OCI-LY3 (cell line): Measurements from ENCODE around the gene PTPRN2.

ENCODE experiments used
- H2AFZ ChIP-seq: fragments of 200-600, 300-600 bp; shearing (Covaris generic); 2 replicates; pipeline ENCODE4 v1.6.0; 2014; ENCODE audit warnings: antibody characterized with exemption, low read depth, low read length
- H3K27ac ChIP-seq: fragments of 200-600, 300-600 bp; sonication (generic); 2 replicates; pipeline ENCODE4 v1.5.1; 2014; ENCODE audit warnings: mild to moderate bottlenecking, low read length, moderate library complexity, mixed read lengths
- H3K27me3 ChIP-seq: fragments of 200-600, 300-600 bp; sonication (generic); 2 replicates; pipeline ENCODE4 v1.6.1; 2014; ENCODE audit warnings: low read depth, low read length, mixed read lengths
- H3K36me3 ChIP-seq: fragments of 200-600, 300-600 bp; sonication (generic); replicated peaks from 2 replicates; pipeline ENCODE3; 2014; ENCODE audit warnings: low read depth, low read length, mixed read lengths
- H3K4me1 ChIP-seq: fragments of 300-600, 200-600 bp; sonication (generic); 2 replicates; pipeline ENCODE4 v1.6.1; 2014; ENCODE audit warnings: low read length, mixed read lengths
- H3K4me2 ChIP-seq: fragments of 200-600, 300-600 bp; sonication (generic); 2 replicates; pipeline ENCODE4 v1.6.1; 2014; ENCODE audit warnings: low read length, mixed read lengths
- H3K4me3 ChIP-seq: fragments of 300-600, 200-600 bp; sonication (generic); 2 replicates; pipeline ENCODE4 v1.5.1; 2014; ENCODE audit warnings: antibody characterized with exemption, mild to moderate bottlenecking, low read length, moderate library complexity
- H3K79me2 ChIP-seq: fragments of 300-600, 200-600 bp; shearing (Covaris generic); 2 replicates; pipeline ENCODE4 v1.6.1; 2014; ENCODE audit warnings: mild to moderate bottlenecking, low read length, mixed read lengths
- H3K9ac ChIP-seq: fragments of 300-600, 200-600 bp; shearing (Covaris generic); 2 replicates; pipeline ENCODE4 v1.6.0; 2014; ENCODE audit warnings: mild to moderate bottlenecking, low read length, moderate library complexity
- H3K9me3 ChIP-seq: fragments of 200-600, 300-600 bp; shearing (Covaris generic); 2 replicates; pipeline ENCODE4 v1.6.1; 2014; ENCODE audit warnings: low read length, mixed read lengths; ENCODE audit not compliant: insufficient read depth
- H4K20me1 ChIP-seq: fragments of 200-600, 300-600 bp; sonication (generic); 2 replicates; pipeline ENCODE4 v1.6.1; 2016; ENCODE audit warnings: low read length, mixed read lengths; ENCODE audit not compliant: insufficient read depth
- EZH2phosphoT487 ChIP-seq: fragments of 200-600 bp; shearing (Covaris generic); IDR thresholded peaks from 2 replicates; pipeline ENCODE4 v1.6.1; 2018; ENCODE audit warnings: antibody characterized with exemption, mixed run types, low read depth
- TF ChIP-seq, protein P1 (sequence below): fragments of 200-600, 300-600 bp; sonication (generic); IDR thresholded peaks from 2 replicates; pipeline ENCODE4 v1.5.1; 2014; ENCODE audit warnings: antibody characterized with exemption, low read length, low read depth

The PTPRN2 gene

DNA sequence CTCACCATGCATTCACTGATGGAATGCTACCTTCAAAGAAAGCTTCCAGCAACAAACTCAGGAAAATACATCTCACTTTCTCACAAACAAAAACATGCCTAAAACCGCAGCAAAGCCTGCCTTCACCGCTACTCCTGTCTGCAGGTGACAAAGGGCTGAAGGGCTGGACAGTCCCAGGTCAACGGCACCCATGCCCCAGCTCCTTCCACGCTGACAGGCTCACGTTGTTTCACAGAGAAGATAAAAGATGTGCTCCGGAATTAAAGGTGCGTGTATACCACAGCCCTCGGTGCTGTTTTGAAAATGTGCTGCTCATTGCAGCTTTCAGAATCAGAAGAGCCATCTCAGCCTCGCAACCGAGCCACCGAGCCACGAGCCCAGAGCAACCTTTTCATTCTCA is 445.0 kb downstream of the PTPRN2 start:
- Histone ChIP-seq H3K9ac (no peak overlapping the region), H3K4me3 (no peak overlapping the region), H3K27ac (no peak overlapping the region), H3K36me3 (no peaks in the 10 kb centered on the region), H3K4me2 (no peak overlapping the region), H3K79me2 (no peaks in the 10 kb centered on the region), H3K27me3 (no peaks in the 10 kb centered on the region), H3K9me3 (peaks cover 5% of the 10 kb centered on the region; the same call in 1 of the 2 replicates), H2AFZ (no peak overlapping the region), H4K20me1 (no peaks in the 10 kb centered on the region), H3K4me1 (no peaks in the 10 kb centered on the region)
- TF ChIP-seq EZH2phosphoT487: no peak
- TF ChIP-seq, protein P1, sequence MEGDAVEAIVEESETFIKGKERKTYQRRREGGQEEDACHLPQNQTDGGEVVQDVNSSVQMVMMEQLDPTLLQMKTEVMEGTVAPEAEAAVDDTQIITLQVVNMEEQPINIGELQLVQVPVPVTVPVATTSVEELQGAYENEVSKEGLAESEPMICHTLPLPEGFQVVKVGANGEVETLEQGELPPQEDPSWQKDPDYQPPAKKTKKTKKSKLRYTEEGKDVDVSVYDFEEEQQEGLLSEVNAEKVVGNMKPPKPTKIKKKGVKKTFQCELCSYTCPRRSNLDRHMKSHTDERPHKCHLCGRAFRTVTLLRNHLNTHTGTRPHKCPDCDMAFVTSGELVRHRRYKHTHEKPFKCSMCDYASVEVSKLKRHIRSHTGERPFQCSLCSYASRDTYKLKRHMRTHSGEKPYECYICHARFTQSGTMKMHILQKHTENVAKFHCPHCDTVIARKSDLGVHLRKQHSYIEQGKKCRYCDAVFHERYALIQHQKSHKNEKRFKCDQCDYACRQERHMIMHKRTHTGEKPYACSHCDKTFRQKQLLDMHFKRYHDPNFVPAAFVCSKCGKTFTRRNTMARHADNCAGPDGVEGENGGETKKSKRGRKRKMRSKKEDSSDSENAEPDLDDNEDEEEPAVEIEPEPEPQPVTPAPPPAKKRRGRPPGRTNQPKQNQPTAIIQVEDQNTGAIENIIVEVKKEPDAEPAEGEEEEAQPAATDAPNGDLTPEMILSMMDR: no peak

DNA sequence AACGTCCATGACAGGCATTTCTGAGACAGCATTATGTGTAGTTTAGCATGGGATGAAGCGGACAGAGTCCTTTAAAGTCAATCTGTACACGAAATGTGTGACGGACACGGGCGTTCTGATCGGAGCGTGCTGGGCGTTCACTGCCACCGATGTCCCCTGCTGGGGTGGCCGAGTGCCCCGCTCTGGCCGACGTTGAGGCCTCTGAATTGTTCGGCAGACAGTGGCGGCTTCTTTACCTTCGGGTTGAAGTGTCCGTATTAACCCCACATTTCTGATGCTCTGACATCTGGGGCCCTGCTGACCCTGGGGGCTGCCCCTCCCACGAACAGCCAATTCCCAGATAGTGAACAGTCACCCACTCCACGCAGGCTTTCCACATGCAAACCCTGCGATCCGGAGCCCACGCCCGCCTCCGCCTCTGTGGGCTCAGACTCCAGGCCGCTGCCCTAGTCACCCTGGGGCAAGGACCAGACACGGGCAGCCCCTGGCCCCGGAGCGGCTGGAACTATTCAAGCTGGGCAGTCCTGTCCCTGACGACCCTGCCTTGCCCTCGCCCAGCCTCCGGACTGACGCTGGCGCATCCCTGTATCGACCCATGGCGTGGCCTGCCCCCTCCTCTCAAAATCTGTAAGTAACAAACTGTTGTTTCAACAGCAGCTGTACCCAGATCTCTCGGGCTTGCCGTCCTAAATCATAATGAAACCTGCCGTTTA is 445.7 kb downstream of the PTPRN2 start:
- H3K9me3 ChIP-seq: no peaks in the 10 kb centered on the region
- H3K27me3 ChIP-seq: no peaks in the 10 kb centered on the region
- H3K4me2 ChIP-seq: no peak overlapping the region
- H2AFZ ChIP-seq: no peak overlapping the region
- TF ChIP-seq, protein P1: no peak
- TF ChIP-seq EZH2phosphoT487: no peak
- H3K79me2 ChIP-seq: no peaks in the 10 kb centered on the region
- no peaks in the 10 kb centered on the region for H3K4me1 ChIP-seq
- no peak overlapping the region for H3K4me3 ChIP-seq
- no peak overlapping the region for H3K27ac ChIP-seq
- no peaks in the 10 kb centered on the region for H3K36me3 ChIP-seq
- no peaks in the 10 kb centered on the region for H4K20me1 ChIP-seq
- no peak overlapping the region for H3K9ac ChIP-seq

DNA sequence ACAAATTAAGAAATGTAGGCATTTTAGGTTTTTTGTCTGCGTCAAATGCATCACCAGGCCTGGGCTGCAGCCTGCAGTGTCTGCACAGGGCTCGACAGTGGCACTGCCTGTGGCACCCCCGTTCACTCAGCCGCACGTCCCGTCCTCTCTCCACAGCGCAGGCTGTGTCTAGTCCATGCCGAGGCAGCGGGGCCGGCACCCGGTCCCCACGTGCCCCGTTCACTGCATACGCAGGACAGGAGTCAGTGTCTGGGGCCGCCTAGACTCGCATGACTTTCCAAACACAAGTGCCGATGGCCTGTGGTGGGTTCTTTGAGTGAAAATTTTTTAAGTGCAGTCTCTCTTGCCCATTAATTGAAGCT is 446.4 kb downstream of the PTPRN2 start:
- H3K9ac ChIP-seq: no peak overlapping the region
- no peak for TF ChIP-seq EZH2phosphoT487
- TF ChIP-seq, protein P1: no peak
- H3K4me3 ChIP-seq: no peak overlapping the region
- no peaks in the 10 kb centered on the region for H3K27me3 ChIP-seq
- no peaks in the 10 kb centered on the region for H3K9me3 ChIP-seq
- no peak overlapping the region for H3K4me2 ChIP-seq
- no peaks in the 10 kb centered on the region for H4K20me1 ChIP-seq
- no peaks in the 10 kb centered on the region for H3K36me3 ChIP-seq
- H3K4me1 ChIP-seq: no peaks in the 10 kb centered on the region
- H3K27ac ChIP-seq: no peak overlapping the region
- H3K79me2 ChIP-seq: no peaks in the 10 kb centered on the region
- no peak overlapping the region for H2AFZ ChIP-seq

GRCh38 chr7:158140538-158141220 is 446.9 kb downstream of the PTPRN2 start:
- H3K27me3 ChIP-seq: no peaks in the 10 kb centered on the region
- H3K4me3 ChIP-seq: no peak overlapping the region
- H3K9me3 ChIP-seq: no peaks in the 10 kb centered on the region
- no peak overlapping the region for H3K27ac ChIP-seq
- no peak overlapping the region for H2AFZ ChIP-seq
- H3K4me2 ChIP-seq: no peak overlapping the region
- H4K20me1 ChIP-seq: no peaks in the 10 kb centered on the region
- H3K9ac ChIP-seq: no peak overlapping the region
- no peaks in the 10 kb centered on the region for H3K79me2 ChIP-seq
- H3K4me1 ChIP-seq: no peaks in the 10 kb centered on the region
- H3K36me3 ChIP-seq: no peaks in the 10 kb centered on the region
- TF ChIP-seq, protein P1: no peak
- TF ChIP-seq EZH2phosphoT487: no peak
